ENCODE data around the gene TMEM208.

DNA sequence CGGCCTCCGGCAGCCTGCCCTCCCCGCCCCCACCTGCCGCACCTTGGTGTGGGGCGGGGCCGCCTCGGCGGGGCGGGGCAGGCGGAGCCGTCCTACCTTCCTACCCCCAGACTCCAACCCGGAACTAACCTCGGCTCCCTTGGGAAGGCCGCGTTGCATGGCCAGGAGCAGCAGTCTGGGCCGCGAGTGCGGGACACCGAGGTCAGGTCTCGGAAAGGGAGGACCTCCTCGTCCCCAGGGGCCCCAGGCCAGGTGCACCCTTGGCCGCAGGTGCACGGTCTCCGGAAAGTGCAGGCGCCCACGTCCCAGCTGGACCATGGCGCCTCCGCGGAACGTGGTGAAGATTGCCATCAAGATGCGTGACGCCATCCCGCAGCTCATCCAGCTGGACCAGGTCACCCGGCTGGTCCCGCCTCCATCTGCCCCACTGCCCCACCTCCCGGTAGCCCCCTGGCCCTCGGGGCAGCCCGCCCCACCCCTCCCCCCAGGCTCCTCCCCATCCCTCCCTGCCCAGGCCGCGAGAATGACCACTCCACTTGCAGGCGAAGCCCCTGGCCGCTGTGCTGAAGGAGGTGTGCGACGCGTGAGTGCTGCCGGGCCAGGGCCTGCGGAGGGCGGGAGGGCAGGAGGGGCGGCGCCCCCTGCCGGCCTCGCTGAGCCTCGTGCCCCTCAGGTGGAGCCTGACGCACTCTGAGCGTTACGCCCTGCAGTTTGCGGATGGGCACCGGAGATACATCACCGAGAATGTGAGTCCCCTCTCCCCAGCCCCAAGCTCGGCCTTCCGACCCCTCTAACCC is 27.7 kb upstream of the TMEM208 start, which contains the start of gene ELMO3:
- TF ChIP-seq ZNF274 (IDR thresholded peaks at IDR 0.05; ENCODE audit: borderline replicate concordance, extremely low read depth, low read length) (no peak), JUN (IDR thresholded peaks at IDR 0.05; ENCODE audit: low read depth, low read length) (no peak), TEAD4 (IDR thresholded peaks at IDR 0.05; ENCODE audit: low read depth, low read length) (no peak), TCF12 (IDR thresholded peaks at IDR 0.05; ENCODE audit: low read depth, low read length) (0 out of 2 replicates have a peak, but pooled peaks have one; percentile 14), CREB1 (IDR thresholded peaks at IDR 0.05) (peak; percentile 66), CHD1 (IDR thresholded peaks at IDR 0.05; ENCODE audit: low read depth, low read length) (no peak), CEBPB (IDR thresholded peaks at IDR 0.05; ENCODE audit: low read depth, low read length) (no peak), SIX5 (IDR thresholded peaks at IDR 0.05; ENCODE audit: low read depth, low read length) (no peak), POLR2A (IDR thresholded peaks at IDR 0.05; ENCODE audit: control extremely low read depth in 1 of 2, low read depth in 2 of 2, low read length in 2 of 2) (peak in 1 of 2 experiments; percentile 53; a peak in 1 of 3 replicates), EP300 (IDR thresholded peaks at IDR 0.05; ENCODE audit: borderline replicate concordance in 1 of 2, low read depth in 2 of 2, low read length in 2 of 2) (no peak)
- TF ChIP-seq, protein P1, sequence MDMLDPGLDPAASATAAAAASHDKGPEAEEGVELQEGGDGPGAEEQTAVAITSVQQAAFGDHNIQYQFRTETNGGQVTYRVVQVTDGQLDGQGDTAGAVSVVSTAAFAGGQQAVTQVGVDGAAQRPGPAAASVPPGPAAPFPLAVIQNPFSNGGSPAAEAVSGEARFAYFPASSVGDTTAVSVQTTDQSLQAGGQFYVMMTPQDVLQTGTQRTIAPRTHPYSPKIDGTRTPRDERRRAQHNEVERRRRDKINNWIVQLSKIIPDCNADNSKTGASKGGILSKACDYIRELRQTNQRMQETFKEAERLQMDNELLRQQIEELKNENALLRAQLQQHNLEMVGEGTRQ (IDR thresholded peaks at IDR 0.05; ENCODE audit: low read length), result 0 out of 2 replicates have a peak, but pooled peaks have one; percentile 3
- TF ChIP-seq, protein P2, sequence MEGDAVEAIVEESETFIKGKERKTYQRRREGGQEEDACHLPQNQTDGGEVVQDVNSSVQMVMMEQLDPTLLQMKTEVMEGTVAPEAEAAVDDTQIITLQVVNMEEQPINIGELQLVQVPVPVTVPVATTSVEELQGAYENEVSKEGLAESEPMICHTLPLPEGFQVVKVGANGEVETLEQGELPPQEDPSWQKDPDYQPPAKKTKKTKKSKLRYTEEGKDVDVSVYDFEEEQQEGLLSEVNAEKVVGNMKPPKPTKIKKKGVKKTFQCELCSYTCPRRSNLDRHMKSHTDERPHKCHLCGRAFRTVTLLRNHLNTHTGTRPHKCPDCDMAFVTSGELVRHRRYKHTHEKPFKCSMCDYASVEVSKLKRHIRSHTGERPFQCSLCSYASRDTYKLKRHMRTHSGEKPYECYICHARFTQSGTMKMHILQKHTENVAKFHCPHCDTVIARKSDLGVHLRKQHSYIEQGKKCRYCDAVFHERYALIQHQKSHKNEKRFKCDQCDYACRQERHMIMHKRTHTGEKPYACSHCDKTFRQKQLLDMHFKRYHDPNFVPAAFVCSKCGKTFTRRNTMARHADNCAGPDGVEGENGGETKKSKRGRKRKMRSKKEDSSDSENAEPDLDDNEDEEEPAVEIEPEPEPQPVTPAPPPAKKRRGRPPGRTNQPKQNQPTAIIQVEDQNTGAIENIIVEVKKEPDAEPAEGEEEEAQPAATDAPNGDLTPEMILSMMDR (IDR thresholded peaks at IDR 0.05; ENCODE audit: control extremely low read depth in 1 of 3, insufficient read depth in 1 of 3, low read depth in 1 of 3, low read length in 3 of 3), result peak; percentile 88 to 94 (median 89)
- TF ChIP-seq, protein P3, sequence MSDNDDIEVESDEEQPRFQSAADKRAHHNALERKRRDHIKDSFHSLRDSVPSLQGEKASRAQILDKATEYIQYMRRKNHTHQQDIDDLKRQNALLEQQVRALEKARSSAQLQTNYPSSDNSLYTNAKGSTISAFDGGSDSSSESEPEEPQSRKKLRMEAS (IDR thresholded peaks at IDR 0.05), result peak; percentile 96
